ENCODE results near the gene FGF22. TPM values are rescaled to one million over a fixed set of nuclear protein-coding genes. Genes with fewer than 3 reads are reported as not detected.

Gene FGF22
- total and polyA plus RNA-seq, 2 of the 4 experiments (the other 2 are of a cell fraction), result 0.14 TPM; not detected in 1

GRCh38 chr19:645912-646778, 6.5 kb downstream of the FGF22 start:
- peaks cover 42% of the 10 kb centered on the region for H3K36me3 ChIP-seq (ENCODE audit: control insufficient read depth, insufficient read depth, low read length)
- in situ Hi-C loops (cut with MboI; ENCODE audit: low sequenced_read_pairs), result no loop called here
- TF ChIP-seq MAFK (IDR thresholded peaks at IDR 0.05; ENCODE audit: low read depth, low read length), result no peak
- TF ChIP-seq RFX5 (IDR thresholded peaks at IDR 0.05; ENCODE audit: low read depth, low read length), result no peak
- TF ChIP-seq BHLHE40 (IDR thresholded peaks at IDR 0.05; ENCODE audit: low read depth, low read length), result no peak
- TF ChIP-seq SMC3 (IDR thresholded peaks at IDR 0.05; ENCODE audit: low read depth, low read length), result no peak
- no peak for TF ChIP-seq RAD21 (IDR thresholded peaks at IDR 0.05; ENCODE audit: low read length)
- no peak for TF ChIP-seq USF2 (IDR thresholded peaks at IDR 0.05; ENCODE audit: low read depth, low read length)
- no peak for TF ChIP-seq MXI1 (IDR thresholded peaks at IDR 0.05; ENCODE audit: borderline replicate concordance, low read depth, low read length)
- no peak for TF ChIP-seq RCOR1 (IDR thresholded peaks at IDR 0.05; ENCODE audit: insufficient replicate concordance, low read length)
- no peak for TF ChIP-seq FOS (IDR thresholded peaks at IDR 0.05; ENCODE audit: low read depth, low read length)
- no peak for TF ChIP-seq ELK1 (IDR thresholded peaks at IDR 0.05; ENCODE audit: borderline replicate concordance, low read depth, low read length)
- no peak for TF ChIP-seq POLR2A (IDR thresholded peaks at IDR 0.05; ENCODE audit: low read depth, low read length)
- TF ChIP-seq MAZ (IDR thresholded peaks at IDR 0.05; ENCODE audit: borderline replicate concordance, low read depth, low read length), result no peak
- no peak for TF ChIP-seq NFE2L2 (IDR thresholded peaks at IDR 0.05; ENCODE audit: low read depth, low read length)
- no peak for TF ChIP-seq CHD1 (IDR thresholded peaks at IDR 0.05; ENCODE audit: low read depth, low read length)
- no peak for TF ChIP-seq CTCF (conservative IDR thresholded peaks at IDR 0.05; ENCODE audit: low read depth, low read length)

More at GRCh38 chr19:645912-646778, 6.5 kb downstream of the FGF22 start:
- ATAC-seq (ENCODE audit: low read depth), result no peak
- Histone ChIP-seq H2BK5ac (ENCODE audit: low read depth, low read length, poor library complexity, severe bottlenecking) (no peak overlapping the region), H3K4me2 (ENCODE audit: low read depth, low read length) (no peak overlapping the region), H3K27ac (ENCODE audit: insufficient read depth, low read length) (no peak overlapping the region), H3K56ac (ENCODE audit: extremely low read depth, insufficient read depth, low read length) (no peak overlapping the region), H3K27me3 (ENCODE audit: control insufficient read depth, insufficient read depth, low read length) (no peaks in the 10 kb centered on the region), H2AK9ac (replicated peaks; ENCODE audit: low read depth, low read length, poor library complexity) (no peak overlapping the region), H3K79me1 (ENCODE audit: low read depth in 1 of 2, low read length in 2 of 2) (peaks cover 0 to 7% of the 10 kb centered on the region in 2 experiments; a peak in 1 of 4 replicates), H4K20me1 (ENCODE audit: insufficient read depth, low read length) (peaks cover 5% of the 10 kb centered on the region; the same call in 1 of the 2 replicates), H3K4me3 (ENCODE audit: insufficient read depth, low read depth, low read length) (no peak overlapping the region), H3K14ac (replicated peaks; ENCODE audit: low read depth, low read length) (no peak overlapping the region), H4K5ac (ENCODE audit: low read depth, low read length) (no peak overlapping the region), H4K91ac (ENCODE audit: insufficient read depth, low read depth, low read length) (no peak overlapping the region), H2AFZ (replicated peaks; ENCODE audit: low read length, poor library complexity) (no peak overlapping the region), H3K4ac (ENCODE audit: low read depth, low read length) (no peak overlapping the region), H4K8ac (ENCODE audit: low read depth in 2 of 2, low read length in 2 of 2) (no peak overlapping the region), H3K9ac (ENCODE audit: low read depth, low read length) (no peak overlapping the region), H3K9me3 (ENCODE audit: control insufficient read depth, insufficient read depth, low read length) (no peaks in the 10 kb centered on the region), H2BK120ac (ENCODE audit: low read depth, low read length) (no peak overlapping the region), H3K9me1 (ENCODE audit: insufficient read depth, low read length) (no peaks in the 10 kb centered on the region), H2AK5ac (ENCODE audit: low read depth, low read length) (no peak overlapping the region), H3K18ac (ENCODE audit: low read depth, low read length) (no peak overlapping the region), H3K4me1 (ENCODE audit: control insufficient read depth, insufficient read depth, low read length) (no peaks in the 10 kb centered on the region), H2BK15ac (ENCODE audit: low read depth, low read length) (no peak overlapping the region), H2BK20ac (ENCODE audit: low read depth, low read length) (no peak overlapping the region), H3K23ac (ENCODE audit: low read depth, low read length) (no peak overlapping the region)
- ChIA-PET CTCF (no interaction called here), POLR2A (ENCODE audit: unreplicated experiment) (interaction anchor here (0.5 kb wide), 1 partner anchor 12 kb away, joined by 3 read pairs; no protein-coding TSS in a partner anchor)
- 94% methylated on average over 45 of the region's 62 CpGs; no CpG with 5 or more reads in 1 of the 2 experiments for WGBS, 2 experiments (ENCODE audit: extremely low coverage in 2 of 2, insufficient read length in 1 of 2)
- BruUV-seq (replicated peaks), result no TSS peak
- no peak for DNase-seq
- intact Hi-C loops (cut with micrococcal nuclease), result no loop called here
- dilution Hi-C loops (cut with HindIII; ENCODE audit: low sequenced_read_pairs, unreplicated experiment), result no loop called here

Data from IMR-90 (cell line).